ENCODE results near the gene LIMS2.

LIMS2 gene

DNA sequence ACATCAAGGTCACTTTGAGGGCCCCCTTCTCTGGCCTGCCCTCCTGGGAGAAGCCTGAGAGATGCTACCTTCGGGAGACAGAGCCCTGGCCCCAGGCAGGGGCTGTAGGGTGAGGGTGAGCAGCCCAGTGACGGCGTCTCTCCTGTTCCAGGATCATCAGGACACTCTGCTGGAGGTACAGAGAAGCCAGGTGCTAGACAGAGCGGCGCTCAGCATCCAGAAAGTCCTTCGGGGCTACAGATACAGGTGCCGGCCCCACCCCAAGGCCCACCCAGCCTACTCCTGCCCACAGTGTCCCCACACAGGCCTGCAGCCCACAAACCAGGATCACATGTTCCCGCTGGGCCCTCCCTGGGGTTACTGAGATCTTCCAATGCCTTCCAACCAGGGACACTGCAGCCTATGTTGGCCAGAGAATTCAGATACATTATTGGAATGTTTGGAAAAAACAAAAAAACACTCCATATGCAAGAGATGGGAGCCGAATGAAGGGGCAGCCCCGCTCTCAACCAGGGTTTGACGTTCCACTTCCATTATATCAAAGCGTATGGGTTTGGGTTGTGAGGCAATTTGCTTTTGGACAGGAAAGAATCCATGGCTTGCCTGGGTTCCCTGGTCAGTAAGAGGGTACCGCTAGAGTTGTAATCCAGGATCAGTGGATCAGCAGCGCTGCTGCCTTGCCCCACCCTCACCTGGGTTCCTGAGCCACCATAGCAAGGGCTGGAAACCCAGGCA, 78.9 kb downstream of the LIMS2 start:
- DNase-seq, result no peak

DNA sequence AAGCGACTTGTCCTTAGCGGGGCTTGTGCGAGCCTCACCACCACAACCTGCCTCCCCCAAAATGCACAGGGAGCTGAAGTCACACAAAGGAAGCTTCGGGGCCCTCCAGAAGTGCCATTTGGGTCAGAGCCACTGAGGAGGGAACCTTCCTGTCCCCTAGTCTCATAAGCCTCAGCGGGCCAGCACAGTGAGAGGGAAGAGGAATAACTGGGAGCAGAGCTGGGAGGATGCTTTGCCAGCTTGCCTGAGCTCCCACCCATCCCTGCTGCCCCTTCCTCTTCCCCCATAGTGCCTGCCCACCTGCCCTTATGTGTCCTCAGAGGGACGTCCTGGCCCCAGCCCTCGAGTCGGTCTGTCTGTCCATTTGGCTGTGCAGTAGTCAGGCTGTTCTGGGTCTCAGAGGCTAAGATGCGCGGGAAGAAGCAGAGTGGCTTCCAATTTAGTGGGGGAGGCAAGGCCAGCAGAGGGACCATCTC, 81.2 kb downstream of the LIMS2 start:
- no peak for DNase-seq

DNA sequence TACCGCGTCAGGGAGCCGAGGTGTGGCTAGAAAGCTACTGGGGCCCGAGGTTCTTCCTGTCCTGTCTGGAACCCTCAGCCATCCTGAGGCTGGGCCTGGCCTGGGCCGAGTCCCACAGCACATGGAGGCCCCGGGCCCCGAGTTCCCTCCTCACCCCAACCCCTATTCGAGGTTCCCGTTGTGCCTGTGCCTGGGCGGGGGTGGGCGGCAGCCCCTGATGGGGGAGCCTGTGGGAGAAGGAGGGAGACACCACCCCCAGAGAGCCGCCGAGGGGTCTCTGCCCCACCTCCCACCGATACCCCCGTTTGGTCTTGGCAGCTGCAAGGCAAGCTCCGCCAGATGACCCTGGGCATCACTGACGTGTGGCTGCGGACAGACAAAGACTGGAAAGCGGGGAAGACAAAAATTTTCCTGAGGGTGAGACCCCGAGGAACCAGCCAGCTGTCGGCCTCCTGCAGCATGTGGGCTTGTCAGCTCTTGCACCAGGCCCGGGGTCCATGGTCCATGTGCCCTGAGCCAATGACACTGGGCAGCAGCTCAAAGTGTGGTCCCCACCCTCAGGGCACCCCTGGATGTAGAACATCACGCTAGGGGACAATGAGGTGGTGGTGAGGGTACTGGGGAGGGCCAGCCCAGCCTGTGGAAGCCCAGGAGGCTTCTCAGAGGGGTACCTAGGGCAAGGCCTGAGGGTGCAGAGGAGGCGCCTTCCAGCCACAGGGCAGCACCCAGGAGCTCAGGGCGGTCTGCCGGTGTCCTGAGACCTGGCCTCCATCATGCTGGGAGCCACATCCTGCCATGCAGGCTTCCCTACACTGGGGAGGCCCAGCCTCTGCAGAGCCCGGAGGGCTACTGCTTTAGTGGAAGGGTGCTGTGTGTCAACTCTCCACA, 81.9 kb downstream of the LIMS2 start:
- no peak for DNase-seq

DNA sequence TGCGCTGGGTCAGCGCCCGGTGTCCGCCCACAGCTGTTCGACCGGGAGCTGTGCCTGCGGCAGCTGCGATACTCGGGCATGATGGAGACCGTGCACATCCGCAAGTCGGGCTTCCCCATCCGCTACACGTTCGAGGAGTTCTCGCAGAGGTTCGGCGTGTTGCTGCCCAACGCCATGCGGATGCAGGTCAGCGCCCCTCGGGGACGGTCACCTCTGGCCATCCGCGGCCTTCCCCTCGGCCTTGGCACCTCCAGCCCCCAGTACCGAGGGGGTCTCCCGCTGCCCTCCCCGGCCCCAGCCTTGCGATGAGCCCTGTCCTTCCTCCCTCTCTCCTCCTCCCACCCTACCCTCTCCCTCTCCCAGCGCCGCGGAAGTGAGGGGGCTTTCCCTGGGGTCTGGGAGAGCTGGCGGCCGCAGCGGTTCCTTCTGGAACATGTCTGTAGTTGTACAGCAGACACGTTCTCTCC, 82.5 kb downstream of the LIMS2 start:
- DNase-seq, result no peak

DNA sequence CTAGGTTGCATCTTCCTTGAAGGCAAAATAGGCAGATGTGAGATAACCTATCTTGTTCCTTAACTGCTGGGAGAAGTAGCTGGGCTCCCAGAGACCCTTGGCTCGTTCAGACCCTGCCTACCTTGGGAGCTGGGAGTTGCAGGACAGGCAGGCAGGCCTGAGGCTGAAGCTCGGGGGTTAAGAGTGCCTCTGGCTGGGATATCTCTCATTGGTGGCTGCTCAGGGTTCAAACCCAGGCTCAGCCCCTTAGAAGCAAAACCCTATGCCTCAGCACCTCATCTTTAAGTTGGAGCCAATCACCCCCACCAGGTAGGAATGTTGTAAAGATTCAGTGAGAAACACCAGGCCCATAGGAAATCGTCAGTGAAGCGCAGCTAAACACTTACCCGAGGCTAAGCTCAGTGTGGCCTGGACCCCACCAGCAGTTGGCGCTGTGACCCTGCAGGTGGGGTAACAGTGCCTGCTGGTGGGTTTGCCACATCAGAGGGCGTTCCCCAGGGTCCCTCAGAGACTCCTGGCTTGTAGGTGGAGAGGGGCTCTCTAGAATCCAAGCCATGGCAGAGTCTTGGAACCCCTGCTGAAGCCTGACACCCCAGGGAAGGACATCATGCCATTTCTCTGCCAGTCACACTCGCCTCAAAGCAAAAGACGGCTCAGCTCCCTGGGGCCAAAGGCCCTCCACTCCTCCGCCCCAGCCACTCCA, 84.0 kb downstream of the LIMS2 start:
- DNase-seq, result peak; percentile 30

DNA sequence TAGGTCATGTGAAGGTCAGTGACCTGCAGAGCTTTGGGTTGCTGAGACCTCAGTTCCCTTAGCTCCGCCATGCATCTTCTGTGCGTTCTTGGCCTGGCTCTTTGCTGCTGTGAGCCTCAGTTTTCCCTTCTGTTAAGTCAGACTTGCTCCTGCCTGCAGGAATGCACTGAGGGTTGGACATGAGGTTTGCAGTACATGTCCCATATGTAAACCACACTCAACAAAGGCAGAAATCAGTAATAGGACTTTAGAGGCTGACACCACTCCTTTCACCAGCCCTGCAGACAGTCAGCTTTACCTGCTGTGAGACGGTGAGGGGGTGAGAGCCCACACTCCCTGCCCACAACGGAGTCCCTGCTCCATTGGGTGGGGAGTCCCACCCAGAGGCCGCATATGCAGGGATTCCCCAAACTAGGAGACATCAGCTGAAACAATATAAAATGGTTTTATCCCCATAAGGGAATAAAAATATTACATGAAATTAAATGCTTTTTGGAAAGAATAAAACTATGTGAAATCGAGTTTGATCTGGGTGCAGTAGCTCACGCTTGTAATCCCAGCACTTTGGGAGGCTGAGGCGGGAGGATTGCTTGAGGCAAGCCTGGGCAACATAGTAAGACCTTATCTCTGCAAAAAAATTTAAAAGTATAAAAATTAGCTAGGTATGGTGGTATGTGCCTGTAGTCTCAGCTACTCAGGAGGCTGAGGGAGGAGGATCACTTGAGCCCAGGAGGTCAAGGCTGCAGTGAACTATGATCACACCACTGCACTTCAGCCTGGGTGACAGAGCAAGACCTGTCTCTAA, 84.7 kb downstream of the LIMS2 start:
- DNase-seq, result no peak

DNA sequence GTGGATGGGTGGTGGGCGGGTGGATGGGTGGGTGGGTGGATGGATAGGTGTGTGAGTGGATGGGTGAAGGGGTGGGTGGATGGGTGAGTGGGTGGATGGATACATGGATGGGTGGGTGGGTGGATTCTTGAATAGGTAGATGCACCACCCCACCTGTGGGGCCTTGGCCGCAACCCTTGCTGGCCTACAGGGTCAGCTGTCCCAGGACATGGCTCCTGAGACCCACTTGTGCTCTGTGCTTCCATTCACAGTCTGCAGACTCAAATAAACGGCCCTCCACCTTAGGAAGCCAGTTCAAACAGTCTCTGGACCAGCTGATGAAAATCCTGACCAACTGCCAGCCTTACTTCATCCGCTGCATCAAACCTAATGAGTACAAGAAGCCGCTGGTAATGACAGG, 85.5 kb downstream of the LIMS2 start:
- DNase-seq, result no peak

DNA sequence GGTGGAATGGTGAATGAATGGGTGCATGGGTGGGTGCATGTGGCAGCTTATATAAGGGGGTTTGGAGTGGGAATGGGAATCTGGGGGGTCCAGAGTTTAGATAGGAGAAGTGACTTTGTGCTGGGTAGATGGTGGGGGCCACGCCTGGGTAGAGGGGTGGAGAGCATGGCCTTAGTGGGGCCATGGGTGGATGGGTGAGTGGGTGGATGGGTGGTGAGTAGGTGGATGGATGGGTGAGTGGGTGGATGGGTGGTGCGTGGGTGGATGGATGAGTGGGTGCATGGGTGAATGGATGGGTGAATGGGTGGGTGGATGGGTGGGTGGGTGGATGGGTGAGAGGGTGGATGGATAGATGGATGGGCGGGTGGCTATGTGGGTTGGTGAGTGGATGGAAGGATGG, 86.0 kb downstream of the LIMS2 start:
- DNase-seq, result no peak

All from central memory CD4-positive, alpha-beta T cell (primary cell).